Endothelial cell of umbilical vein (primary cell): Measurements from ENCODE around the gene FIBCD1. TPM values are rescaled to one million over a fixed set of nuclear protein-coding genes. Genes with fewer than 3 reads are reported as not detected.

Source experiments
- BruUV-seq: library from RNA; stranded (reverse); fragments of 400-500 nt; replicated peaks from 2 replicates; lab custom pipeline; 2021; lab: Mats Ljungman, UMichigan
- CTCF ChIA-PET: fragments of 300-600, 350-600 bp; sonication (Branson Sonifier 250); formaldehyde crosslinking; loops from one replicate; lab custom pipeline; 2021; ENCODE audit warnings: antibody characterized with exemption, inconsistent platforms; lab: Charles Lee
- POLR2A ChIA-PET: fragments of 300-600, 350-600 bp; sonication (Branson Sonifier 250); formaldehyde crosslinking; loops from one replicate; lab custom pipeline; 2021; ENCODE audit warnings: antibody characterized with exemption, inconsistent platforms; lab: Charles Lee
- DNase-seq: peaks from one replicate; pipeline ENCODE4 v3.0.0-alpha.2; 2011; ENCODE audit warnings: low read depth, low spot score
- FAIRE-seq: peaks from 2 replicates; lab custom pipeline; 2011; peaks lifted over from hg19 to GRCh38; lab: Jason Lieb, UNC
- H2AFZ ChIP-seq: 2 replicates; pipeline ENCODE4 v1.6.0; 2012; ENCODE audit warnings: low read depth, low read length, control low read depth, inconsistent platforms
- H3K27ac ChIP-seq: 2 replicates; pipeline ENCODE4 v1.5.1; 2011; ENCODE audit warnings: low read depth, mild to moderate bottlenecking, control low read depth, low read length, moderate library complexity; ENCODE audit not compliant: insufficient read depth
- H3K27me3 ChIP-seq, 2 experiments: 2 replicates each; pipeline versions ENCODE4 v1.6.0 to v1.6.1; 2011; ENCODE audit warnings: low read length in 2 of 2, mixed read lengths in 1 of 2; ENCODE audit not compliant: control insufficient read depth in 2 of 2, insufficient read depth in 2 of 2
- H3K36me3 ChIP-seq, 2 experiments: 2 replicates in 1 of 2; 3 replicates in 1 of 2; pipeline ENCODE4 v1.5.1; 2011; ENCODE audit warnings: low read length in 2 of 2, mild to moderate bottlenecking in 1 of 2, moderate library complexity in 1 of 2; ENCODE audit not compliant: control insufficient read depth in 2 of 2, insufficient read depth in 2 of 2; ENCODE audit errors: extremely low read depth in 1 of 2
- H3K4me1 ChIP-seq: 3 replicates; pipeline ENCODE4 v1.5.1; 2011; ENCODE audit warnings: mild to moderate bottlenecking, low read length; ENCODE audit not compliant: control insufficient read depth, insufficient read depth; ENCODE audit errors: extremely low read depth
- H3K4me2 ChIP-seq: 2 replicates; pipeline ENCODE4 v1.6.1; 2011; ENCODE audit warnings: low read length, control low read depth, mixed read lengths; ENCODE audit not compliant: insufficient read depth
- H3K4me3 ChIP-seq, 3 experiments: fragments of 200-600 bp in 1 of 3; sonication (generic), shearing (Covaris generic) in 1 of 3; replicated peaks in 1 of 3; 2 replicates each; pipeline ENCODE4 v1.5.1; 2011 to 2016; ENCODE audit warnings: control low read depth in 3 of 3, low read length in 3 of 3, mild to moderate bottlenecking in 2 of 3, inconsistent platforms in 1 of 3, low read depth in 1 of 3, moderate library complexity in 1 of 3; ENCODE audit not compliant: insufficient read depth in 1 of 3
- H3K79me2 ChIP-seq: 2 replicates; pipeline ENCODE4 v1.6.0; 2012; ENCODE audit warnings: low read length, inconsistent platforms; ENCODE audit not compliant: control insufficient read depth, insufficient read depth
- H3K9ac ChIP-seq: replicated peaks from 2 replicates; pipeline ENCODE3; 2011; ENCODE audit warnings: low read length, control low read depth; ENCODE audit not compliant: insufficient read depth; ENCODE audit errors: extremely low read depth
- H3K9me1 ChIP-seq: replicated peaks from 3 replicates; pipeline ENCODE4 v1.6.0; 2011; ENCODE audit warnings: mild to moderate bottlenecking, low read length; ENCODE audit not compliant: control insufficient read depth, insufficient read depth; ENCODE audit errors: extremely low read depth
- H3K9me3 ChIP-seq: replicated peaks from 2 replicates; pipeline ENCODE4 v1.5.1; 2012; ENCODE audit warnings: low read length, inconsistent platforms; ENCODE audit not compliant: control insufficient read depth, insufficient read depth
- H4K20me1 ChIP-seq: replicated peaks from 2 replicates; pipeline ENCODE3; 2011; ENCODE audit warnings: mild to moderate bottlenecking, low read length; ENCODE audit not compliant: control insufficient read depth, insufficient read depth; ENCODE audit errors: extremely low read depth
- EZH2 ChIP-seq: IDR thresholded peaks from 2 replicates; pipeline ENCODE4 v1.6.1; 2012; ENCODE audit warnings: borderline replicate concordance, low read depth, mild to moderate bottlenecking, moderate library complexity, low read length, inconsistent platforms; ENCODE audit not compliant: severe bottlenecking
- FOS ChIP-seq: IDR thresholded peaks from 2 replicates; pipeline ENCODE4 v1.6.1; 2011; ENCODE audit warnings: mild to moderate bottlenecking, low read length, moderate library complexity, borderline replicate concordance; ENCODE audit not compliant: insufficient read depth
- GATA2 ChIP-seq: IDR thresholded peaks from 2 replicates; pipeline ENCODE4 v1.7.0; 2011; ENCODE audit warnings: low read depth, mild to moderate bottlenecking, moderate library complexity, mixed read lengths, low read length; ENCODE audit not compliant: insufficient read length, insufficient read depth
- JUN ChIP-seq: IDR thresholded peaks from 2 replicates; pipeline ENCODE4 v1.6.1; 2011; ENCODE audit warnings: borderline replicate concordance, low read depth; ENCODE audit not compliant: insufficient read length, insufficient read depth
- MYC ChIP-seq: IDR thresholded peaks from one replicate; pipeline ENCODE4 v1.6.1; 2011; ENCODE audit warnings: mild to moderate bottlenecking, low read depth, low read length
- POLR2A ChIP-seq: IDR thresholded peaks from 2 replicates; pipeline ENCODE4 v1.6.1; 2012; ENCODE audit warnings: low read depth, mild to moderate bottlenecking, control low read depth, low read length
- POLR2AphosphoS5 ChIP-seq: IDR thresholded peaks from 2 replicates; pipeline ENCODE4 v1.6.1; 2012; ENCODE audit warnings: low read depth, mild to moderate bottlenecking, control low read depth, low read length, moderate library complexity; ENCODE audit not compliant: insufficient read depth
- dilution Hi-C: fragments of 300-500 bp; cut with MboI; formaldehyde crosslinking; loops from one replicate; pipeline ENCODE4 v1.15.0; 2019; ENCODE audit warnings: low sequenced_read_pairs; ENCODE audit not compliant: extremely low pct_ligation_motif_present
- intact Hi-C: fragments of 100-400 bp; cut with micrococcal nuclease; formaldehyde crosslinking; loops from one replicate; pipeline ENCODE4 v1.10.0; 2022
- polyA plus RNA-seq, 4 experiments: library from polyadenylated mRNA; depleted of rRNA in 3 of 4; stranded (reverse) in 3 of 4; unstranded in 1 of 4; fragments of >200 nt; gene quantifications; 2 replicates each; pipeline versions ENCODE4 v1.2.1 to v1.2.3, GENCODE V29; 2011 to 2012; ENCODE audit warnings: missing spikeins in 1 of 4
- total RNA-seq: library from RNA; stranded (reverse); gene quantifications from 2 replicates; pipeline ENCODE4 v1.2.3, GENCODE V29; 2021
- TF ChIP-seq, protein P1 (sequence below), 2 donors: IDR thresholded peaks; 1 replicate in 1 of 2; 2 replicates in 1 of 2; pipeline ENCODE4 v1.5.1; 2011; ENCODE audit warnings: low read length in 2 of 2, mild to moderate bottlenecking in 2 of 2, moderate library complexity in 2 of 2, control low read depth in 1 of 2, inconsistent platforms in 1 of 2, low read depth in 1 of 2; ENCODE audit not compliant: insufficient read depth in 1 of 2; ENCODE audit errors: extremely low read depth in 1 of 2
- TF ChIP-seq, protein P2 (sequence below): IDR thresholded peaks from 2 replicates; pipeline ENCODE4 v1.6.1; 2011; ENCODE audit not compliant: insufficient read depth, insufficient read length

FIBCD1 gene
- total and polyA plus RNA-seq, 2 donors (not counting 3 experiments of a cell fraction or from before 2014, with no cell fraction given), result 0.14 TPM; not detected in 1

- FAIRE-seq, result no peak
- Histone ChIP-seq H2AFZ (no peak overlapping the region), H3K4me3 (no peak overlapping the region), H3K79me2 (peaks cover 78% of the 10 kb centered on the region), H3K27ac (no peak overlapping the region), H3K9me3 (no peaks in the 10 kb centered on the region), H3K4me2 (no peak overlapping the region), H3K9ac (no peak overlapping the region), H4K20me1 (no peaks in the 10 kb centered on the region), H3K27me3 (no peaks in the 10 kb centered on the region), H3K36me3 (peaks cover 12 to 18% of the 10 kb centered on the region in 2 experiments), H3K9me1 (no peaks in the 10 kb centered on the region), H3K4me1 (peaks cover 12% of the 10 kb centered on the region)
- ChIA-PET CTCF (interaction anchor here (0.6 to 11.0 kb wide), 26 partner anchors 15 to 742 kb away, joined by 3 to 327 read pairs (median 6); partner anchors contain the start of gene EXOSC2), POLR2A (interaction anchor here (0.6 kb wide), 1 partner anchor 25 kb away, joined by 4 read pairs; no protein-coding TSS in a partner anchor)
- dilution Hi-C loops (loop anchor here (25.0 kb wide), 1 partner anchor 179 kb away; the partner anchor contains the start of gene EXOSC2), intact Hi-C loops (loop anchor here (1.0 kb wide), 3 partner anchors 132 to 180 kb away; no protein-coding TSS in a partner anchor)
- TF ChIP-seq MYC, result no peak
- TF ChIP-seq JUN, result no peak
- no peak for TF ChIP-seq POLR2AphosphoS5
- TF ChIP-seq EZH2, result no peak
- TF ChIP-seq GATA2, result no peak
- TF ChIP-seq, protein P1, sequence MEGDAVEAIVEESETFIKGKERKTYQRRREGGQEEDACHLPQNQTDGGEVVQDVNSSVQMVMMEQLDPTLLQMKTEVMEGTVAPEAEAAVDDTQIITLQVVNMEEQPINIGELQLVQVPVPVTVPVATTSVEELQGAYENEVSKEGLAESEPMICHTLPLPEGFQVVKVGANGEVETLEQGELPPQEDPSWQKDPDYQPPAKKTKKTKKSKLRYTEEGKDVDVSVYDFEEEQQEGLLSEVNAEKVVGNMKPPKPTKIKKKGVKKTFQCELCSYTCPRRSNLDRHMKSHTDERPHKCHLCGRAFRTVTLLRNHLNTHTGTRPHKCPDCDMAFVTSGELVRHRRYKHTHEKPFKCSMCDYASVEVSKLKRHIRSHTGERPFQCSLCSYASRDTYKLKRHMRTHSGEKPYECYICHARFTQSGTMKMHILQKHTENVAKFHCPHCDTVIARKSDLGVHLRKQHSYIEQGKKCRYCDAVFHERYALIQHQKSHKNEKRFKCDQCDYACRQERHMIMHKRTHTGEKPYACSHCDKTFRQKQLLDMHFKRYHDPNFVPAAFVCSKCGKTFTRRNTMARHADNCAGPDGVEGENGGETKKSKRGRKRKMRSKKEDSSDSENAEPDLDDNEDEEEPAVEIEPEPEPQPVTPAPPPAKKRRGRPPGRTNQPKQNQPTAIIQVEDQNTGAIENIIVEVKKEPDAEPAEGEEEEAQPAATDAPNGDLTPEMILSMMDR (IDR thresholded peaks at IDR 0.05; ENCODE audit: extremely low read depth in 1 of 2, insufficient read depth in 1 of 2, low read depth in 1 of 2, low read length in 2 of 2), result no peak
- no peak for TF ChIP-seq FOS
- no peak for TF ChIP-seq POLR2A
- TF ChIP-seq, protein P2, sequence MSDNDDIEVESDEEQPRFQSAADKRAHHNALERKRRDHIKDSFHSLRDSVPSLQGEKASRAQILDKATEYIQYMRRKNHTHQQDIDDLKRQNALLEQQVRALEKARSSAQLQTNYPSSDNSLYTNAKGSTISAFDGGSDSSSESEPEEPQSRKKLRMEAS, result no peak
- BruUV-seq, result no TSS peak
- no peak for DNase-seq
Measured at GRCh38 chr9:130865921-130866320, 73.1 kb downstream of the FIBCD1 start.
